IPS DF 4.7 (cell line): Measurements from ENCODE around the gene CD4.

ENCODE experiments used
- DNase-seq: peaks from one replicate; pipeline ENCODE4 v3.0.0-alpha.2; 2013; ENCODE audit warnings: low spot score; ENCODE audit errors: extremely low read depth

CD4 gene

DNA sequence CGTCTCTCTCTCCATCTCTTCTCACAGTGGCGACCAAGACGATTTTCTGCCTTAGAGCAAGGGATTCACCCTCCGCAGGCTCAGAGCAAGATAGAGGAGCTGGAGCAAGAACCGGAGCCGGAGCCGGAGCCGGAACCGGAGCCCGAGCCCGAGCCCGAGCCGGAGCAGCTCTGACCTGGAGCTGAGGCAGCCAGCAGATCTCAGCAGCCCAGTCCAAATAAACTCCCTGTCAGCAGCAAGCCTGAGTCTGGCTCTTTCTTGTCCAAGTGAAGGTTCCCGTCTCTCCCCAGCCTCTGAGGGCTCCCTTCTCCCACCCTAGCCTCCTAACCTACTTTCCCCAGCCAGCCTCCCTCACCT lies 11.1 kb upstream of the CD4 start:
- no peak for DNase-seq

DNA sequence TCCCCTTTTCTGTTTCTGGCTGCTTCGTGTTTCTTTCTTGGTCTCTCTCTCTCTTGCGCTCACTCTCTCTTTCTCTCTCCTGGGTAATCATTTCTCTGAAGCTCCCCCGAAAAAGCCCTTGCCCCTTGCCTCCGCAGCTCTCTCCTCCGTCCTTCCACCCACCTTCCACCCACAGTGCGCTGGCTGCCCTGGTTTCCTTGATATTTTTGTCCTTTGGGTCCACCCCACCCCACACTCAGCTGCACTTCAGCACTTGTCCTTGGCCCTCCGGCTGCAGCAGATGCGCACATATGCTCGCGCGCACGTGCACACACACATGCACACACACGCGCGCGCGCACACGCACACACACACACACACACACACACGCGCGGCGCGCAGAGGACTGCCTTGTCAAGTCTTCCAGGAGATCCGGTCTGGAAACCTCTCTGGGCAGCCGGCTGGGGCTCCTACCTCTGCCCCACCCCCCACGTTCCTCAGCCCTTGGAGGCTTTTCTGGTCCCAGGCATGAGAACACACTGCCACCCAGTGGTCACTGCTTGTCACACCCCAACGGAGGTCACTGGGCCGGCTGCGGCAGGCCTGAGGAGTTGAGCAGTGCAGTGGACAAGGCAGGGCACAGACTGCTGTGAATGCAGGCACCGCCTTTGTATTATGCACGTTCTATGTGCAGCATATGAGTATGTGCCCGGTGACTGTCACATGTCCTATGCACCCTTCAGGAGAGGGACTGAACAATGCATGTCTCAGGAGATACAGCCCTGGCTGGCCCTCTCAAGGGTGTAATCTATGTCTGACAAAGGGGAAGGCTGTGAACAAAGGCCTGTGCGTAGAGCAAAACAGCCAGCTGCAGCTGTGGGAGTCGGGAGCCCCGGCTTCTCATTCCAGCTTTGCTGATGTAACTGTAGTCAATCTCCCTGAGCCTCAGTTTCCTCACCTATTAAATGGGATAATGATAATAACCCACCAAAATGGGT lies 10.5 kb upstream of the CD4 start:
- DNase-seq: no peak

DNA sequence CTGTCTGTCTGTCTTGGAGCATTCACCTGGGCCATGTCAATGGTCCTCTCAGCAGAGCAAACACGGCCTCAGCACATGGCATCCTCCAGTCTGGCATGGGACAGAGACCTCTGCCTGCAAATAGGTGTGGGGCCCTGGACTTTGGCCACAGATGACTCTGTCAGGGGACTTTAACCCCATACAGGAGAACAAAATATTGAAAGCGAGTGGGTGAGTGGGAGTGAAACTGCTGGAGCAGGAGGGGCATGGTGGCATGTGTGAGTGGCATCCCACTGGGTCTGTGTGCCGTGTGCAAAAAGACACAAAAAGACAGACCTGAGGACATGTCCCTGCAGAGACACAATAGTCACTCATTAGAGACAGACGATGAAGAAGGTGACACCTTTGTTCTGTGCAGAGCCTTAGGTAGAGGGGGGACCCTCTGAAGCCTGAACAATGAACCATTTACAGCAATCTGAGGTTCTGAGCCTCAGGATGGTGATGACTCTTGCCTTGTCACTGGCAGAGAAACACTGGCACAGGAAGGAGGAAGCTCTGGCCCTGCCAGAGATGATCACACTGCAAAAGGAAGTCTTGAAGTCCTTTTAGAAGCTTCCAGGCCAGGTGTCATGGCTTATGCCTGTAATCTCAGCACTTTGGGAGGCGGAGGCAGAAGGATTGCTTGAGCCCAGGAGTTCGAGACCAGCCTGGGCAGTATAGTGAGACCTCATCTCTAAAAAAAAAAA lies 9.5 kb upstream of the CD4 start:
- DNase-seq: no peak

DNA sequence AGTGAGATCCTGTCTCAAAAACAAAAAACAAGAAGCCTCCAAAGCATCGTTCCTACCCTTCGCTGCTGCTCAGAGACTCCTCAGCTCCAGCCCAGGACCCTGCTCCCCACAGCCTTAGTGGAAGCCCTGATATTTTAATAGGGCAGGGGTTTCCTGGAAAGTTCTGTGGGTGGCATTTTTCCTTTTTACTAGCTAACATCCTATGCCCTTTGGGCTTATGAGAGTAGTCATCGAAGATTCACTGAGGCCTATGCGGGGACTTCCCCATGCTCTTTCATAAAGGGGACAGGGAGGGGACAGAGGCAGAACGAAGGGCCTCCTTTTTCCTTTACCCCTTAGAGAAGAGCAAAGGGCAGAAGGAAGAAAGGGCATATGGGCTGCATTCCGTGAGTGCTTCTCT lies 8.8 kb upstream of the CD4 start:
- DNase-seq: no peak

DNA sequence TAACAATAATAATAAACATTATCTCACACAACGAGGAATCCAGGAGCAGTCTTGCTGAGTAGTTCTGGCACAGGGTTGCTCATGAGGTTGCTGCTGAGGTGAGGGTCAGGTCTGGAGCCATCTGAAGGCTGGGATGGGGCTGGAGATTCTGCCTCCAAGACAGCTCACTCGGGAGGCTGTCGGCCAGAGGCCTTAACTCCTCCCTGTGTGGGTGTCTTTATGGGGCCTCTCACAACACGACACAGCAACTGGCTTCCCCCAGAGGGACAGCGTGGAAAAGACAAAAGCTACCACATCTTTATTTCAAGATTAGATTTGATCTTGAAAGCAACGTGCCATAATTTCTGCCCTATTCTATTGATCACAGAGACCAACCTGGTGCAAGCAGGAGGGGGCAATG lies 7.2 kb upstream of the CD4 start:
- no peak for DNase-seq

DNA sequence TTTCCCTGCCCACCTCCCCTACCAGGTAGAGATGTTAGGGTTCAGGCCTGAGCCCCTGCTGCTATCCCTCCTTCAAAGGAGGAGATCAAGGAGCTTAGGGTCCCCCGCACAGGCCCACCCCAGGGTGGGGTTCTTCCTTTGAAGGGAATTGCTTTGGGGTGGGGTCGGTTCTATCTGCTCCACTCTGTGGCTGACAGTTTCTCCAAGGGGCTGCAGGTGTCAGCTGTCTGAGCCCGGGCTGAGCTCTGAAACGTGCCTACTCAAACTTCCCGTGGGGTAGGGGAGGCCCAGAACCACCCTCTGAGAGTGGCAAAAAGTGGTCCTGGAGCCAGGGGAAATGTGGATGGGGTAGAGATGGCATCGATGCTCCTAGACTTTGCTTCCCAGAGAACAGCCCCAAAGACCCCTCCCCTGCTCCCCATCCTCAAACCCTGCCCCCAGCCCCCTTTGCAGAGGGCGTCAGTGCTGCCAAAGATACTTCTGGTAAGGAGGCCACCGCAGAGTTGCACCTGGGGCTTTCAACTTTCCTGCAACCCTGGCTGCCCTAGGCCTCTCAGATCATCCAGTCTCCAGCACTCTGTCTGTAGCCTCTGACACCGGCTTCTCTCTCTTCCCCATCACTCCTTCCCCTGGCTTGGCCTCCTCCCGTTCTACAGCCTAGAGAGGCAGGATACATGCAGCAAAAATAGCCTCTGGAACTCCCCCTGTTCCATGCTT lies 6.3 kb upstream of the CD4 start:
- no peak for DNase-seq

DNA sequence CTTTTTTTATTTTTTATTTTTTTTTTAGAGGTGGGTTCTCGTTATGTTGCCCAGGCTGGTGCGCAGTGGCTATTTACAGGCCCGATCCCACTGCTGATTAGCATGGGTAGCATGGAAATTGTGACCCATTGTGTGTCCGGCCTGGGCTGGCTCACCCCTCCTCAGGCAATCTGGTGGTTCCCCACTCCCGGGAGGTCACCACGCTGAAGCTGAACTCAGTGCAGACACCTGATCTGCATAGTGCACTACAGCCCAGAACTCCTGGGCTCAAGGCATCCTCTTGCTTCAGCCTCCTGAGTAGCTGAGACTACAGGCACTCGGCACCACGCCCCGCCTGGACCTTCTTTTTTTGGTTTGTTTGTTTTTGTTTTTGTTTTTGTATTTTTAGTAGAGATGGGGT lies 5.5 kb upstream of the CD4 start:
- DNase-seq: no peak

DNA sequence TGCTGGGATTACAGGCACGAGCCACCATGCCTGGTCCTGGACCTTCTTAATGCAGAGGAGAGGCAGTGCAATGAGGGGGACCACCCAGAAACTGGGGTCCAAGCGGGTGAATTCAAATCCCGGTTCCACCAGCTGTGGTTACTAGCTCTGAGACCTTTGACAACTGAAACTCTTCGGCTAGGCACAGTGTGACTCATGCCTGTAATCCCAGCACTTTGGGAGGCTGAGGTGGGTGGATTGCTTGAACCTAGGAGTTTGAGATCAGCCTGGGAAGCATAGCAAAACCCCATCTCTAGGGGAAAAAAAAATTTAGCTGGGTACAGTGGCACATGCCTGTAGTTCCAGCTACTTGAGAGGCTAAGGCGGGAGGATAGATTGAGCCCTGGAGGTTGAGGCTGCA lies 5.0 kb upstream of the CD4 start:
- DNase-seq: no peak

DNA sequence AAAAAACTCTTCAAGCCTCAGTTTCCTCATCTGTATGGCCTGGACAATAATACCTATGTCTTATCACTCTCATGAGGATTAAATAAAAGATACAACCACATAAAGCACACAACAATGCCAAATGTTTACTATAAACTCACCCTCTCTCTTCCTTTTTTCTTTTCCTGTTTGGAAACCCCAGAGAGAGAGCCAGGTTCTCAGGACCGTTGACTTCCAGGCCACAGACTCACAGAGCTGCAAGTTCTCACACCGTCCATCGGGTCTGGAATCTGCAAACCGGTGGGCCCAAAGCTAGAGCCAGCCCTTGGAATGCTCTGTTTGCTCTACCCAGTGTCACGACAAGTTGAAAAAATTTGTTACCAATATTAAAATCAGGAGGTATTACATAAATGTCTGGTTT lies 4.6 kb upstream of the CD4 start:
- no peak for DNase-seq

DNA sequence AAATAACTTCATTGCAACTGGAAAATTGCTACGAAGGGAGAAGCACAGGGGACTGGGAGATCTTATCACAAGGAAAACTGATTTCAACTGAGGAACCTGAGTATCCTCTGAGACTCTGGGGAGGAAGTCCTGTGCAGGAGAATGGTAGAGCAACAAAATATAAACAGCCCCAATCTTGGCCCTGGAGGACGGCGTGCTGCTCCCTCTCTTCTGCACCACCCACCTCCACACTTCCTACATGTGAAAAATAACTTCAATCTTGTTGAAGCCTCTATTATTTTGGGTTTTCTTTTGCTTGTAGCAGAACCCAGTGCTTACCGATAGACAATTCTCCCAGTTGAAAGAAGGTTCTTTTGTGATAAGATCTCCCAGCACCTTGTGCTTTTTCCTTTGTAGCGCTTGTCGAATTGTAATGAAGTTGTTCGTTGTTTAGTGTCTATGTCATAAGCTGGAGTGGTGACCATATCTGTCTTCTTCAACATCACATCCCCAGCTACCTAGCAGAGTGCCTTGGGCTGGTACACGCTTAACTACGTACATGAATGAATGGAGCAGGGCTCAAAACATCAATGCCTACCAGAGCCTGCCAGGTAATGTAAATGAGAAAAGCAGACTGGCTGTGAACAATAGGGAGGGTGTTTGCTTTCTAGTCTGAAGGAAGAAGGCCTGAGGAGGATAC lies 2.8 kb upstream of the CD4 start:
- no peak for DNase-seq

DNA sequence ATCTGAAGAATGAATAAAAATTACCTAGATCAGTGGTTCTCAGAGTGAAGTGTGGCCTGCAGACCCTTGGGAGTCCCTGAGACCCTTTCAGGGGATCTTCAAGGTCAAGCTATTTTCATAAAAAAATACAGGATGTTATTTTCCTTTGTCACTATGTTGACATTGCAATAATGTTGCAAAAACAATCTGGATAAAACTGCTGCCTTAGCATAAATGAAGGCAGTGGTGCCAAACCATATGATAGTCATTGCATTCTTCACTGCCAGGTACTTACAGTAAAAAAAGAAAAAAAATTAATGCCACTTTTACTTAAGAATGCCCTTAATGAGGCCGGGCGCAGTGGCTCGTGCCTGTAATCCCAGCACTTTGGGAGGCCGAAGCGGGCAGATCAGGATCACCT lies 2.0 kb upstream of the CD4 start:
- no peak for DNase-seq

DNA sequence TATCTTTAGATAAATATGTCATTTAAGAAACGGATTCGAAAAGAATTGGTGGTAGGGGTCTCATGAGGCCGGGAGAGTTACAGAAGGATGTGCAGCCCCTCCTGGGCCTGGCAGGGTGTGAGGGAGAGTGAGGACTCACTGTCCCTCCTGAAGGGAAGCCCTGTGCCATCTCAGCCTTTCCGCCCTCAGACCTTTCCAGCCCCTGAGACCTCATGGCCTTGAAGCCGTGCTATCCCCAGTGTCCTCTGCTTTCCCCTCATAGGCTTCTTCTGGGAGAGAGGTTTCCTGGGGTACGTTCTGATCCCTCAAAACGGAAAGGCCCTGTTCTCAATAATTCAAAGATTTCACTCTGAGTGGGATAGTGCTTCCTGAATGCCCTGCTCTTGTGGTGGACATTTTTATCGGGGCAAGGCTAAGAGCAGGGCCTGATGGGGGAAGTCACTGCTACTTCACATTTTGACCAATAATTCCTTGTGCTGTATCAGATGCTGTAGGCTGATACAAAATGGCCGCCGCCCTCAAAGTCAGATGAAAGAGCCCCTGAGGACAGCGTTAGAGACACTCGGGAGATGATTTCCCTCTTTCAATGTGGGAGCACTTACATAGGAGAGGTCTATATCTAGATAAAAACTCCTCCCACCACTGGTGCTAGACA lies 1.3 kb downstream of the CD4 start:
- no peak for DNase-seq

DNA sequence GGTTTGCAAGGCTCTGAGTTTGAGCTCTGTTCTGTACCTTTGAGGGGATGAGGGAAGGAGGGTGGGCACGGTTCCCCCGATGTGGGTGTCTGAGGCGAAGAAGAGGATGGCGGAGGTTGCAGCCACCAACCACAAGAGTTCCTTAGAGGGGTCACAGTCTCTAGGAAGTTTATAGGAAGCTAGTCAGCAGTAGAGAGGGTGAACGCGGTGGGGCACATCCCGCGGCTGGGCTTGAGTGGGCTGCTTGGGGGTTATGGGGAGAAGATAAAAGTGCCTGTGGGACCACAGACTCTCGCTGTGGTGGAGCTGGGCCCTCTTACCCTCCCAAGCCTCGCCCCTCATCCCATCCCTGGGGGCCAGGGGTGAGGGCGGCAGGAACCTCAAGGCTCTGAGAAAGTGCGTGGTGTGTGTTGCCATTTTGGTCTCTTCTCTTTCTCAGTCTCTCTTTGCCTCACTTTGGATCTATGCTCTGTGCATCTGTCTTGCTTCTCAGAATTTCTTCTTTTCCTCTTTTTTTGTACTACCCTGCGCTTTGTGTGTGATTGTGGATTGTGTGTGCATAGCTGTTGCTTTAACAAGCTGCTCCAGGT lies 2.7 kb downstream of the CD4 start:
- DNase-seq: no peak

DNA sequence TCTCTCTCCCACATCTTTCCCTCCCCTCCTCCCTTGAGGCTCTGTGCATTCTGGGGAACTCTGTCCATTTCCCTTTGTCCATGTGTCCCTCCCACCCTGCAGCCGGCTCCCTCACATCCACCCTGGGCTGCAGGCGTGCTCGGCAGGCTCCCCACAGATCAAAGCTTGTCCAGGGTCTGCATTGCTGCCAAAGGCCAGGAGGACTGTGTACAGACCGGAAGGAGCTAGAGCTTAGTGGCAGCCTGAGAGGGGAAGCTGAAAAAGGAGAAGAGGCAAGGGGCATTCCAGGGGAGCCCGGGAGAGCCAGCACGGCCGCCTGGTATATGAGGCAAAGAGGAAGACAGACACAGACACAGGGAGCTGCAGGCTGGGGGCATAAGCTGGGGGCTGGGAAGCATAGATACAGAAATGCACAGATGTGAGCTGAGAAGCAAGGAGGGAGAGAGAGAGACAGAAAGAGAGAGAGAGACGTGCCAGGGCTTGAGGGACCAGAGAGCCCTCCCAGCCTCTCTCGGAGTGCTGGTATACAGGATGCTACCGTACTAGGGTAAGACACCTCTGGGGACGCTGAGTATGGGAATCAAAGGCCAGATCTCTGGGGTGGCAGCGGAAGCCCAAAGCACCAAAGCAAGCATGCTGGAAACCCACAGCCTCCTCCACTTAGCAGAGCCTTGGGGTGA lies 3.3 kb downstream of the CD4 start:
- DNase-seq: no peak

DNA sequence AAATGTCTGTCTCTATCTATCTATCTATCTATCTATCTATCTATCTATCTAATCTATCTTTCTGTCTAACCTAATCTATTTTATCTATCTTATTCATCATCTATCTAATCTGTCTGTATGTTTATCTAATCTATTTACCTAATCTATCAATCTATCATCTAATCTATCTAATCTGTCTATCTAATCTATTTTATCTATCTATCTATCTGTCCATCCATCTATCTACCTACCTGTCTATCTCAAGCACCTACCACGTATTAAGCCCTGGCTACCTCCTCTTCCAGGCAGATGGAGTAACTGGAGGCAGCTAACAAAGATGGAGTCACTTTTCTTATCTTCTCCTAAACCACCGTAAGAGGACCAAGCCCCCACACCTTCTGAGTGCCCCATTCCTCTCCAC lies 5.8 kb downstream of the CD4 start:
- no peak for DNase-seq

DNA sequence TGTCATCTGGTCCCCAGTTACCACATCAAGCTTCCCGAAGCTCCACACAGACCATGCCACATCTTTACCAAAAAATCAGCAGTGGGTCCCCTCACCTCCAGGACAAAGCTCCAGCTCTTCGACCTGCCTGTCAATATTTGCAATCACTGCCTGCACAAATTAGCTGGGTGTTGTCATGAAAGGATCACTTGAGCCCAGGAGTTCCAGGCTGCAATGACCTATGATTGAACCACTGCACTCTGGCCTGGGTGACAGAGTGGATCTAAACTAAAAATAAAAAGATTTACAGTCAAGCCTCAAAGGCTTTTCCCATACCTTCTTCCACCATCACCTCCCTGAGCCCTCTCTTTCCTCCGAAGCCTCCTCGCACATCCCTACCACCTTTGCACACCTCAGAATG lies 7.2 kb downstream of the CD4 start:
- DNase-seq: no peak

DNA sequence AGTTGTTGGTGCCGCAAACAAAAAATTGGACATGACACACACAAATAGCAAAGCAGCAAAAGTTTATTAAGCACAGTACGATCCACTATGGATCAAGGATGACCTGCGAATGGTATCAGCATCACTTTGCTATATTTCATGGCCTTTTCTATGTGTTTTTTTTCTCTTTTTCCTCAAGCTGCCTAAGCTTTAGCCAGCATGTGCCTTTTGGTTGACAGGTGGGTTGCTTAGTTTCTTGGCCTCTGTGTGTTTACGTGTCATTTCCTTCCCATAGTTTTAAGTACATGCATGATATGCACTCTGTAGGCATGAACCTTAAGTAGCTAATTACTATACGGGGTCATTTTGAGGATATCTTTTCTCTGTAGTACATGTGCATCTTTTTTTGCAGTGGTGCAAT lies 9.8 kb downstream of the CD4 start:
- DNase-seq: no peak

DNA sequence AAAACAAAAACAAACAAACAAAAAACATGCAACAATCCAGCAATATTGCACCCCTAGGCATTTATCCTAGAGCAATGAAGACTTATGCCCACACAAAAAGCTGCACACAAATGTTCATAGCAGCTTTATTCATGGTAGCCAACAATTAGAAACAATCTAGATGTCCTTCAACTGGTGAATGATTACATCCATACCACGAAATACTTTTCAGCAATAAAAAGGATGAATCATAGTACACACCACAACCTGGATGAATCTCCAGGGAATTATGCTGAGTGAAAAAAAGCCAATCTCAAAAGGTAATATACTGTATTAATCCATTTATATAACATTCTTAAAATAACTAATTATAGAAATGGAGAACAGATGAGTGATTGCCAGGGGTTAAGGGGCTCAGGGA lies 17.8 kb downstream of the CD4 start:
- no peak for DNase-seq

DNA sequence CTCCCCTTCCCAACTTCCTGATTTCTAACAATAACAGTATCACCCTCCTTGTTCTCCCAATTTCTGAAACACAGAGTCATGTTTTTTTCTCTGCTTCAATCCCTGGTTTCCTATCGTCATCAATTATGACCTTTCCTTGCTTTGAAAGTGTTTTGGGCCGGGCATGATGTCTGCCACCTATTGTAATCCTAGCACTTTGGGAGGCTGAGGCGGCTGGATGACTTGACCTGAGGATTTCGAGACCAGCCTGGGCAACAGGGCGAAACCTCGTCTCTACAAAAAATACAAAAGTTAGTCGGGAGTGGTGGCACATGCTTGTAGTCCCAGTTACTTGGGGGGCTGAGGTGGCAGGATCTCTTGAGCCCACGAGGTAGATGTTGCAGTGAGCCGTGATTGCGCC lies 19.7 kb downstream of the CD4 start:
- DNase-seq: no peak

DNA sequence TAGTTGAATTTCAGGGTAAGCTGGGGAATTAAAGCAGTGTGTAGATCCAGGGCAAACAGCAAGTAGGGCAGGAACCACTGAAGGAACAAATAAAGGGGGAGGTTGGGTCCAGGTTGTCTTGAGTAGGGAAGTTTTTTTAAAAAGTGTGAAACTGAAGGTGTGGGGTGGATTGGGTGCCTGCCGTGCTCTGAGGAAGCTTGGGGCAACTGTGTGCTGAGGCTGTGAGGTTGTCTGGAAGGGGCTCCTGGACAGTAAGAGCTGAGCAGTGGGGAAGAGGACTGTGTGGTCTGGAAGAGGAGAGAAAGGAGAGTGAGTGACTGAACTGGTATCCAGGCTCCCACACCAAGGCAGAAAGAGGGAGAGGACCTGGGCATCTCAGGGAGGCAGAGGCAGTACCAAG lies 21.4 kb downstream of the CD4 start:
- no peak for DNase-seq
